Gastrocnemius medialis (tissue), 4 donors: ENCODE data around the gene CRYGS. TPM values are rescaled to one million over a fixed set of nuclear protein-coding genes. Genes with fewer than 3 reads are reported as not detected.

Source experiments
- ATAC-seq, 2 donors: fragments of 150-250 bp; one replicate each; pipeline ENCODE4 v1.9.1; 2016
- DNase-seq, 2 donors: peaks; one replicate each; pipeline ENCODE4 v3.0.0-alpha.2; 2019
- H3K27ac ChIP-seq, 4 donors: fragments of 200-600 bp; sonication (generic); 1 replicate in 1 of 4; 2 replicates in 3 of 4; pipeline ENCODE4 v1.5.1; 2016 to 2018; ENCODE audit warnings: mild to moderate bottlenecking in 2 of 4, moderate library complexity in 1 of 4
- H3K27me3 ChIP-seq, 3 donors: fragments of 200-600 bp; sonication (generic) in 2 of 3; 1 replicate in 1 of 3; 2 replicates in 2 of 3; pipeline versions ENCODE4 v1.5.1 to v1.6.0; 2016 to 2019; ENCODE audit warnings: mild to moderate bottlenecking in 1 of 3, moderate library complexity in 1 of 3
- H3K36me3 ChIP-seq, 2 donors: fragments of 200-600 bp; sonication (generic) in 1 of 2; one replicate each; pipeline ENCODE4 v1.5.1; 2017 to 2018
- H3K4me1 ChIP-seq, 2 donors: fragments of 200-600 bp; sonication (generic) in 1 of 2; one replicate each; pipeline ENCODE4 v1.5.1; 2016 to 2017; ENCODE audit warnings: mild to moderate bottlenecking in 2 of 2
- H3K4me3 ChIP-seq, 4 donors: fragments of 200-600 bp; sonication (generic) in 3 of 4; 1 replicate in 1 of 4; 2 replicates in 3 of 4; pipeline ENCODE4 v1.5.1; 2016 to 2019; ENCODE audit warnings: mild to moderate bottlenecking in 2 of 4
- H3K9me3 ChIP-seq, 3 donors: fragments of 200-600 bp; sonication (generic) in 2 of 3; 1 replicate in 1 of 3; 2 replicates in 2 of 3; pipeline ENCODE4 v1.5.1; 2016 to 2019
- CTCF ChIP-seq, 5 experiments: fragments of 450-650 bp in 3 of 5; fragments of 200-600 bp in 2 of 5; sonication (generic) in 2 of 5; IDR thresholded peaks in 4 of 5; conservative IDR thresholded peaks in 1 of 5; 1 replicate in 4 of 5; 2 replicates in 1 of 5; pipeline ENCODE4 v1.5.1; 2016 to 2019; ENCODE audit warnings: antibody characterized with exemption in 5 of 5, mild to moderate bottlenecking in 3 of 5, moderate library complexity in 3 of 5
- POLR2A ChIP-seq, 2 donors: fragments of 450-650 bp; IDR thresholded peaks; one replicate each; pipeline ENCODE4 v1.6.1; 2017; ENCODE audit warnings: antibody characterized with exemption in 2 of 2, mild to moderate bottlenecking in 2 of 2, moderate library complexity in 2 of 2
- in situ Hi-C, 4 donors: fragments of 200-750 bp; cut with MboI; loops; one replicate each; pipeline versions ENCODE4 v1.15.0 to v1.8.0; 2017; ENCODE audit warnings: low sequenced_read_pairs in 4 of 4
- intact Hi-C: fragments of 100-400 bp; cut with DNase I; formaldehyde crosslinking; loops from one replicate; pipeline ENCODE4 v1.15.1; 2023; ENCODE audit warnings: low total_unique reads
- total RNA-seq, 4 donors: library from RNA; depleted of rRNA; stranded (reverse); fragments of >200 nt; gene quantifications; one replicate each; pipeline versions ENCODE4 v1.1.0 to v1.2.3, GENCODE V29; 2016

The CRYGS gene
- total RNA-seq, 4 donors from 2014 or later: 2.1 TPM; not detected in 3

- H3K27me3 ChIP-seq: no peaks in the 10 kb centered on the region
- H3K4me1 ChIP-seq: no peaks in the 10 kb centered on the region
- intact Hi-C loops (no loop called here), in situ Hi-C loops (no loop called here)
- H3K9me3 ChIP-seq: no peaks in the 10 kb centered on the region
- DNase-seq (no peak), ATAC-seq (no peak)
- H3K36me3 ChIP-seq: no peaks in the 10 kb centered on the region
- H3K27ac ChIP-seq: no peak overlapping the region
- TF ChIP-seq POLR2A (IDR thresholded peaks at IDR 0.05) (no peak), CTCF (IDR thresholded peaks at IDR 0.05 in 4 of 5, conservative IDR thresholded peaks at IDR 0.05 in 1 of 5) (no peak)
- H3K4me3 ChIP-seq: no peak overlapping the region
Observed at GRCh38 chr3:186497608-186498007, 46.6 kb downstream of the CRYGS start.

- no peak overlapping the region for H3K4me3 ChIP-seq
- no peaks in the 10 kb centered on the region for H3K9me3 ChIP-seq
- no peaks in the 10 kb centered on the region for H3K27me3 ChIP-seq
- ATAC-seq (no peak), DNase-seq (no peak)
- H3K36me3 ChIP-seq: no peaks in the 10 kb centered on the region
- intact Hi-C loops (no loop called here), in situ Hi-C loops (no loop called here)
- H3K27ac ChIP-seq: no peak overlapping the region
- no peaks in the 10 kb centered on the region for H3K4me1 ChIP-seq
- no peak for TF ChIP-seq CTCF (IDR thresholded peaks at IDR 0.05 in 4 of 5, conservative IDR thresholded peaks at IDR 0.05 in 1 of 5)
Observed at GRCh38 chr3:186496635-186497034, 47.5 kb downstream of the CRYGS start.

- DNase-seq: no peak
- no peak for ATAC-seq
- no peak for TF ChIP-seq POLR2A (IDR thresholded peaks at IDR 0.05)
- no peak for TF ChIP-seq CTCF (IDR thresholded peaks at IDR 0.05 in 4 of 5, conservative IDR thresholded peaks at IDR 0.05 in 1 of 5)
- Histone ChIP-seq H3K27me3 (no peaks in the 10 kb centered on the region), H3K27ac (no peak overlapping the region), H3K4me1 (no peaks in the 10 kb centered on the region), H3K9me3 (no peaks in the 10 kb centered on the region), H3K36me3 (no peaks in the 10 kb centered on the region), H3K4me3 (no peak overlapping the region)
- in situ Hi-C loops (no loop called here), intact Hi-C loops (no loop called here)
Observed at GRCh38 chr3:186496016-186496415, 48.2 kb downstream of the CRYGS start.

- TF ChIP-seq CTCF (IDR thresholded peaks at IDR 0.05 in 4 of 5, conservative IDR thresholded peaks at IDR 0.05 in 1 of 5) (no peak), POLR2A (IDR thresholded peaks at IDR 0.05) (no peak)
- no peaks in the 10 kb centered on the region for H3K9me3 ChIP-seq
- no peak for ATAC-seq
Observed at GRCh38 chr3:186493525-186494255, 50.5 kb downstream of the CRYGS start.

More at GRCh38 chr3:186493525-186494255, 50.5 kb downstream of the CRYGS start:
- DNase-seq: no peak
- Histone ChIP-seq H3K4me3 (no peak overlapping the region), H3K27me3 (no peaks in the 10 kb centered on the region), H3K36me3 (no peaks in the 10 kb centered on the region), H3K4me1 (no peaks in the 10 kb centered on the region), H3K27ac (no peak overlapping the region)
- in situ Hi-C loops: no loop called here
- intact Hi-C loops: no loop called here
